HG03196 (cell line): ENCODE results near the gene COL4A2.
A peak's percentile ranks its signal among the peaks of the same experiment; 100 is the strongest.
"Not testable (repeated sequence)": the region's sequence is repeated elsewhere in the genome, so short reads cannot be mapped to it uniquely, and the experiment has no call there.

ENCODE experiments used
- ATAC-seq: cut with Tn5 transposase; IDR thresholded peaks from one replicate; pipeline ENCODE4 v1.9.1; 2021; ENCODE audit not compliant: unreplicated experiment

COL4A2 gene

GRCh38 chr13:110486880-110487279 lies 179.8 kb downstream of the COL4A2 start:
- not testable (repeated sequence) for ATAC-seq

- no peak for ATAC-seq
These were observed 183.1 kb downstream of the COL4A2 start for GRCh38 chr13:110490009-110490770.

- ATAC-seq = no peak
These were observed 185.0 kb downstream of the COL4A2 start for GRCh38 chr13:110491869-110492678.

- peak; percentile 86 for ATAC-seq
These were observed 185.9 kb downstream of the COL4A2 start for GRCh38 chr13:110492679-110493593.

- no peak for ATAC-seq
These were observed 186.5 kb downstream of the COL4A2 start for GRCh38 chr13:110493613-110494012.

- ATAC-seq = no peak
These were observed 188.3 kb downstream of the COL4A2 start for GRCh38 chr13:110495376-110495775.

- ATAC-seq = no peak
These were observed 188.8 kb downstream of the COL4A2 start for GRCh38 chr13:110495881-110496280.

GRCh38 chr13:110496281-110496680 lies 189.2 kb downstream of the COL4A2 start:
- no peak for ATAC-seq

- no peak for ATAC-seq
These were observed 189.9 kb downstream of the COL4A2 start for GRCh38 chr13:110497003-110497402.

GRCh38 chr13:110497896-110498295 lies 190.8 kb downstream of the COL4A2 start:
- ATAC-seq = not testable (repeated sequence)

GRCh38 chr13:110498327-110498726 lies 191.2 kb downstream of the COL4A2 start:
- no peak for ATAC-seq

GRCh38 chr13:110498765-110499164 lies 191.7 kb downstream of the COL4A2 start:
- no peak for ATAC-seq

GRCh38 chr13:110499621-110500281 lies 192.7 kb downstream of the COL4A2 start:
- no peak for ATAC-seq

- ATAC-seq = no peak
These were observed 193.3 kb downstream of the COL4A2 start for GRCh38 chr13:110500341-110500740.

GRCh38 chr13:110501188-110501587 lies 194.1 kb downstream of the COL4A2 start:
- ATAC-seq = no peak

GRCh38 chr13:110503037-110503901 lies 196.2 kb downstream of the COL4A2 start:
- ATAC-seq = no peak

- no peak for ATAC-seq
These were observed 197.0 kb downstream of the COL4A2 start for GRCh38 chr13:110503979-110504499.

GRCh38 chr13:110505594-110505993 lies 198.5 kb downstream of the COL4A2 start:
- ATAC-seq = no peak

- ATAC-seq = no peak
These were observed 199.3 kb downstream of the COL4A2 start for GRCh38 chr13:110506396-110506795.
